Activated T-cell treated with anti-CD3 and anti-CD28 coated beads, Interleukin-2, amount 50 U/mL, for 24 hours (primary cell): ENCODE data around the gene PRDM16.

Experiments
- DNase-seq: peaks from one replicate; pipeline ENCODE4 v3.0.0-alpha.2; 2020
- H3K27ac Mint-ChIP-seq: 2 replicates; pipeline ENCODE4 v1.8.0; 2020; ENCODE audit warnings: mild to moderate bottlenecking, mixed read lengths
- H3K27me3 Mint-ChIP-seq: 2 replicates; pipeline ENCODE4 v1.8.0; 2020; ENCODE audit warnings: mixed read lengths
- H3K36me3 Mint-ChIP-seq: 2 replicates; pipeline ENCODE4 v1.8.0; 2020; ENCODE audit warnings: low read depth, mixed read lengths
- H3K4me1 Mint-ChIP-seq: 2 replicates; pipeline ENCODE4 v1.8.0; 2020; ENCODE audit warnings: low read depth, mixed read lengths
- H3K4me3 Mint-ChIP-seq: 2 replicates; pipeline ENCODE4 v1.8.0; 2020; ENCODE audit warnings: mild to moderate bottlenecking, moderate library complexity, mixed read lengths
- H3K9me3 Mint-ChIP-seq: 2 replicates; pipeline ENCODE4 v1.8.0; 2020; ENCODE audit warnings: mixed read lengths

Gene PRDM16

DNA sequence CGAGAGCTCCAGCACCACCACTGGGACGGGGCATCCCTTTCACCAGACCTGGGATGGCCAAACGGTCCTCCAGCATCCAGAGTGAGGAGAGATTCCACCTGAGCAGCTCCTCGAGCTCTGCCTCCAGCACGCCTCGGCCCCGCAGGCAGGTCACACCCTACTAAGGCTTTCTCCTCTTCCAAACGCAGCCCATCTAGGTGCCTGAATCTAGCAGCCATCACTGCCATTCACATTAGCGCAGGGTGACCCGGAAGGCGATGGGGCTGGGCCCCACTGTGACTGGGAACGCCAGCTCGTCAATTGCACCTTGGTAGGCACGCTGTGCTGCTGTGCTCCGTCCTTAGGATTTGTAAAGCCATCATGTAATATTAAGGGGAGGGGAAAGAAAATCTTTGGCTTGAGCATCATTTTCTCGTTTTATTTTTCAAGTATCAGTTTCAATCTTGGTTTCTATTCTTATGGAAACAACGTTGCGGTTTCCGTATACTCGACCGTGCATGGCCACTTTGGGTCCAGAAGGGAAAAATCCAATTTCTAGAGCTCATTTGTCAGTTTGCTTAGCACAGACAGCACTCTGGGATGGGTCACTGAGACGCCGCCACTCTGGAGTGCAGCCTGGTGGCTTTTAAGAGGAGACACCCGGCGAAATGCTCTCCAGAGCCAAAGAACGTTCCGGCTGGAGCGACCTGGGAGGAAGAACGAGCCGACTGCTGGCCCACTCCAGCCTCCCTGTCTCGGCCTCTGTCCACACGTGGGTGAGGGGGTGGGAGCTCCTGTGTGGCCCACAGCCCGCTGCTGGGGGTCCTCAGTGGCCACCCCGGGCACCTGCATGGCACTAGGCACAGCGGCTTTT lies 173.6 kb downstream of the PRDM16 start:
- H3K4me1 Mint-ChIP-seq = no peaks in the 10 kb centered on the region

GRCh38 chr1:3243304-3243703 lies 174.3 kb downstream of the PRDM16 start:
- Mint-ChIP-seq H3K9me3 (no peaks in the 10 kb centered on the region), H3K4me1 (no peaks in the 10 kb centered on the region), H3K36me3 (no peaks in the 10 kb centered on the region), H3K4me3 (no peak overlapping the region), H3K27me3 (peaks cover 17% of the 10 kb centered on the region), H3K27ac (no peak overlapping the region)
- no peak for DNase-seq

More for the DNA sequence above, 173.6 kb downstream of the PRDM16 start:
- no peaks in the 10 kb centered on the region for H3K9me3 Mint-ChIP-seq
- no peak for DNase-seq
- no peak overlapping the region for H3K27ac Mint-ChIP-seq
- H3K27me3 Mint-ChIP-seq = peaks cover 10% of the 10 kb centered on the region
- H3K36me3 Mint-ChIP-seq = no peaks in the 10 kb centered on the region
- H3K4me3 Mint-ChIP-seq = no peak overlapping the region

GRCh38 chr1:3244025-3244926 lies 175.3 kb downstream of the PRDM16 start:
- DNase-seq = no peak
- H3K36me3 Mint-ChIP-seq = no peaks in the 10 kb centered on the region
- no peaks in the 10 kb centered on the region for H3K9me3 Mint-ChIP-seq
- peaks cover 26% of the 10 kb centered on the region for H3K27me3 Mint-ChIP-seq
- no peak overlapping the region for H3K27ac Mint-ChIP-seq
- no peaks in the 10 kb centered on the region for H3K4me1 Mint-ChIP-seq
- no peak overlapping the region for H3K4me3 Mint-ChIP-seq

DNA sequence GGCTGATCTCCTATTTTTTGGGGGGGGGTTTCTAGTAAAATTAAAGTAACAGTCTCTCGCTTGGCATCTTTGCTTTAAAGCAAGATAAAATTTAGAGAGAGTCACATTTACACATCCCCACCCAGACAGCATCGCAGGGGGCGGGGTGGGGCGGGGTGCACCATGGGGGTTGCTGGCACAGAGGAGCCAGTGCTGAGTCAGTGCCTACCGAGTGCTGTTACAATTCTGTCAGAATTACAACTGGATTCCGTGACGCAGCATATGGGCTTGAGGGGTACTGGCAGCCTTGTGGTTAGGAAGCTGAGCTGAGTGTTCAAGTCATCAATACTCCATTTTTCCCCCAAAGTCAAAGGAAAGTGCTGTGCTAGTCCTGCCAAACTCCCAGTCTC lies 175.9 kb downstream of the PRDM16 start:
- no peak overlapping the region for H3K4me3 Mint-ChIP-seq
- no peak for DNase-seq

DNA sequence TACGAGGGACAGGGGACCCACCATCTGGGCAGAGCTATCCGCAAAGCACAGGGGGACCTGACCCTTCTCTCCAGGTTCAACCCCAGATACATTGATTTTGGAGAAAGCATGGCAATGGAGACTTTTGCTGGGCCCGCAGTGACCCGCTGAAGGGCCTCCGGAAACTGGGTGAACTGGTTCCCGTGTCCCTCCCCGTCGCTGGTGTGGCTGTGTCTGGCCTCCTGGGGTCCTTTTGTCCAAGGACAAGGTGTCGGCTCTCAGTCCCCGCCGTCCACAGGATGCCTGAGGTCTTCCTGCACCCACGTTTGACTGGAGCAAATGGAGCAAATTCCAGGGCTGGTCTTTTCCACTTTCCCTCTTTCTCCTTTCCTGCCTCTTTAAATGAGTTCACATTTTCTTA lies 176.3 kb downstream of the PRDM16 start:
- Mint-ChIP-seq H3K36me3 (no peaks in the 10 kb centered on the region), H3K27ac (no peak overlapping the region), H3K4me3 (no peak overlapping the region), H3K27me3 (peaks cover 31% of the 10 kb centered on the region), H3K4me1 (no peaks in the 10 kb centered on the region), H3K9me3 (no peaks in the 10 kb centered on the region)
- no peak for DNase-seq

More for the DNA sequence above, 175.9 kb downstream of the PRDM16 start:
- Mint-ChIP-seq H3K9me3 (no peaks in the 10 kb centered on the region), H3K27me3 (peaks cover 31% of the 10 kb centered on the region), H3K27ac (no peak overlapping the region), H3K36me3 (no peaks in the 10 kb centered on the region), H3K4me1 (no peaks in the 10 kb centered on the region)

GRCh38 chr1:3245768-3246167 lies 176.8 kb downstream of the PRDM16 start:
- Mint-ChIP-seq H3K27ac (no peak overlapping the region), H3K9me3 (no peaks in the 10 kb centered on the region), H3K36me3 (no peaks in the 10 kb centered on the region), H3K4me1 (no peaks in the 10 kb centered on the region), H3K27me3 (peaks cover 31% of the 10 kb centered on the region), H3K4me3 (no peak overlapping the region)
- DNase-seq = no peak

- DNase-seq = no peak
- no peak overlapping the region for H3K27ac Mint-ChIP-seq
- no peaks in the 10 kb centered on the region for H3K4me1 Mint-ChIP-seq
- no peaks in the 10 kb centered on the region for H3K36me3 Mint-ChIP-seq
- H3K4me3 Mint-ChIP-seq = no peak overlapping the region
- peaks cover 31% of the 10 kb centered on the region for H3K27me3 Mint-ChIP-seq
- no peaks in the 10 kb centered on the region for H3K9me3 Mint-ChIP-seq
Observed at GRCh38 chr1:3246251-3246650, 177.2 kb downstream of the PRDM16 start.

DNA sequence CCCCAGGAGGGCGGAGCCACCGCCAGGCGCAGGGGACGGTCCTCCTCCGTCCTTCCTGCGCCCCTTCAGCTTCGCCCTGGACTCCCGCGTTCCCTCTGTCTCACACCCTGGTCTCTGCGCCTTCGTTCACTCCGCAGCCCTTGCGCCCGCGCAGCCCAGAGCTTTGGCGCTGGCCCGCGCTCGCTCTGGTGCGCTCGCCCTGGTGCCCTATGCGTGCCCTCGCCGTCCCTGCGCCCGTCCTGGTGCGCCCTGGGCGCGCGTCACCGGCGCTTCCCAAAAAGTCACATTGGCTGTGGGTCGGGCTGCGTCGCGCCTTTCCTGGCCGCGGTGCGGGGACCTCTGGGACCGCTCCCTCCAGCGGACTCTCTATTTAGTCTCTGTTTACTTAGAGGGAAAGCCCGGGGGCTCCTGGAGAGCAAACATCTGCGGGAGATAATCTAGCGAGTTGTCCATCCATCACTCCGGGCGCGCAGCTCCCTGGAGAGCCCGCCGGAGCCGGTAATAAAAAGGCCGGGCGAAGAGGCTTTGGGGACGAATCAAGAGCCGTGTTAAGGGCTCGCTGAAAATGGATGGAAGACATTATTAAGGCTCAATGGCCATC lies 178.6 kb downstream of the PRDM16 start:
- no peaks in the 10 kb centered on the region for H3K4me1 Mint-ChIP-seq
- H3K27me3 Mint-ChIP-seq = peaks cover 31% of the 10 kb centered on the region
- no peaks in the 10 kb centered on the region for H3K36me3 Mint-ChIP-seq
- H3K4me3 Mint-ChIP-seq = no peak overlapping the region
- DNase-seq = no peak
- no peaks in the 10 kb centered on the region for H3K9me3 Mint-ChIP-seq
- H3K27ac Mint-ChIP-seq = no peak overlapping the region

DNA sequence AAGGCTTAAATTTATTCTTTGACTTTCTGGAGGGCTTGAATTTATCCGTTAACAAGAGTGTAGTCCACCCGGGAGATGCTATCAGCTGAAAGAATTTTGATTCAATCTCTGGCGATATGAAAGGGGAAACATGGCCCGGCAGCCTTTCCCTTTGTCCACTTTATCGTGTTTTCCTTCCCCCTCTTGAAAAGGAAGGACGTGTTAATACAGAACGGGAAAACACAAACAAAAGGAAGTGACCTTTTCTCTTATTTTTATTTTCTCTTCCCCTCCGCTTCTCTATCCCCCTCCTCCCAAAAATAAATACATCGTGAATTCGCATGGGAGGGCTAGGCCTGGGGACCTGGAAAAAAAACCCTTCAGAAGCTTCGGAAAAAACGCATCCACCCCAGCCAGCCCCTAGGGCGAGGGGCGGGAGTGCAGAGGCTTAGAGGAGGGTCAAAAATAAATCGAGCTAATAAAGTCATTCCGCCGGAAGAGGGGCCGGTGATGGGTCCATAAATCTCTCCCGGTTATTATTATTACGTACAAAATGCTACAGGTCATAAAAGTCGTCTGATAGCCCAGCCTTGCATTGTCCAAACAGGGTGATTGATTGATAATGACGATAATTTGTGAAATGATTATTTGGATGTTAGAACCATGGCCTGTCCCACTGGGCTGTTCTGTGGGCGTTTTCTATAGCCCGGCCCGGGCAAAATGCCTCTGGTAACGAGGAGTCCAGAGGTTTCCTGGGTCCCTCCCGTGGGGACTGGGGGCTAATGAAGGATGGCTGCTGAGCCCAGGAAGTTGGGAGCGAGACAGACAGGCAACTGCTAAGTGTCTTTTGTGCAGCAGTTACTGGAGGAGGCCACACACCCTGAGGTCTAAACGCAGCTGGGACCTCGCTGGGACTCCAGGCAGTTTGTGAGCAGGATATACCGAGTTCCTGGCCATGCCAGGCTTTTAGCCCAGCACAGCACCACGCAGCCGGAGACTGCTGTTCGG lies 179.4 kb downstream of the PRDM16 start:
- H3K27me3 Mint-ChIP-seq = peaks cover 31% of the 10 kb centered on the region
- H3K36me3 Mint-ChIP-seq = no peaks in the 10 kb centered on the region
- no peak overlapping the region for H3K4me3 Mint-ChIP-seq

GRCh38 chr1:3249231-3249630 lies 180.2 kb downstream of the PRDM16 start:
- DNase-seq = no peak
- Mint-ChIP-seq H3K4me1 (no peaks in the 10 kb centered on the region), H3K9me3 (no peaks in the 10 kb centered on the region), H3K27ac (no peak overlapping the region), H3K27me3 (peaks cover 31% of the 10 kb centered on the region), H3K4me3 (no peak overlapping the region), H3K36me3 (no peaks in the 10 kb centered on the region)

More for the DNA sequence above, 179.4 kb downstream of the PRDM16 start:
- DNase-seq = no peak
- no peaks in the 10 kb centered on the region for H3K4me1 Mint-ChIP-seq
- H3K9me3 Mint-ChIP-seq = no peaks in the 10 kb centered on the region
- no peak overlapping the region for H3K27ac Mint-ChIP-seq

- Mint-ChIP-seq H3K36me3 (no peaks in the 10 kb centered on the region), H3K4me1 (no peaks in the 10 kb centered on the region), H3K9me3 (no peaks in the 10 kb centered on the region), H3K27me3 (peaks cover 31% of the 10 kb centered on the region), H3K4me3 (no peak overlapping the region), H3K27ac (no peak overlapping the region)
- DNase-seq = no peak
Observed at GRCh38 chr1:3249631-3250501, 180.9 kb downstream of the PRDM16 start.

DNA sequence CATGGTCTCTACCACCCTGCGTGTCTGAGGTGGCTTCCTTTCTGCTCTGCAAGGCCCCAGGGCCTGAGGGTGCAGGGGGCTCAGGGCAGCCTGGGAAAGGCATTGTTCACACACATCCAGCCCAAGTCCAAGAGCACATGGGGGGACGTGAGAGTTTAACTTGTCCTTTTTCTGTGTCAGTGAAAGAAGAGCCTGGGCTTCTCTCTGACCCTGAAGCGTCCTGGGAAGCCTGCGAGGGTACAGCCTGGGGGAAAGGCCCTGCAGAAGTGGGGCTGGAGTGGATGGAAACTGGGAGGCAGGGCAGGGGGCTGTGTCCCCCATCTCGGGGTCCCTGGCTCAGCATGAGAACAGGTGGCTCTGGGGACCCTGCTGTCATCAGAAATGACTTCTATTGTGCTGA lies 181.6 kb downstream of the PRDM16 start:
- Mint-ChIP-seq H3K36me3 (no peaks in the 10 kb centered on the region), H3K27ac (no peak overlapping the region), H3K4me3 (no peak overlapping the region), H3K4me1 (no peaks in the 10 kb centered on the region), H3K9me3 (no peaks in the 10 kb centered on the region), H3K27me3 (peaks cover 31% of the 10 kb centered on the region)
- no peak for DNase-seq
